ENCODE measurements around the gene KIAA1671. TPM values are rescaled to one million over a fixed set of nuclear protein-coding genes. Genes with fewer than 3 reads are reported as not detected.

The KIAA1671 gene
- total RNA-seq, 3 donors from 2014 or later, result 9.8 to 62.8 (median 36.4) TPM

DNA sequence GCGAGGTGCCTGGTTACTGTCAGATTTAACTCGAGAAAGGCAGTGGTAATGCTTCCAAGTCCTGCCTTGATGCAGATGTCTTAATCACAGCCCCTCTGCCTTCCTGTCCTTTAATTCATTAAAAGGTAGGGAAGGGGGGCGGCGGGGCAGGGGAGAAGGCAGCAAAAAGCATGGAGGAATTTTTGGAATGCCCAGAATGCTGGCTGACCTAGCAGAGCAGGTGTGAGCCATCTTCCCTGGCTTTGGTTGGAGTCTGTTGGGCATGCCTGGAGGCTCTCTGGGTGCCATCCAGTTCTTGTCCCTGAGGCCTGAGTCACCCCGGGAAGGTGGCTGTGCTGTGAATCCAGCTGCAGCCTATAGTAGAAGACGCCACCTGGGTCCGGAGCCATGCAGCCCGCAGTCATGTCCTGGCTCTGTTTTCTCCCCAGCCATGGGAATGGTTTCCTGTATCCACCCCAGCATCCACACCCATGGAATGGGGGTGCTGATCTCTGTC, 15.6 kb downstream of the KIAA1671 start:
- TF ChIP-seq POLR2AphosphoS5 (IDR thresholded peaks at IDR 0.05), result peak; percentile 13 to 34 (median 15)
- TF ChIP-seq, protein P1, sequence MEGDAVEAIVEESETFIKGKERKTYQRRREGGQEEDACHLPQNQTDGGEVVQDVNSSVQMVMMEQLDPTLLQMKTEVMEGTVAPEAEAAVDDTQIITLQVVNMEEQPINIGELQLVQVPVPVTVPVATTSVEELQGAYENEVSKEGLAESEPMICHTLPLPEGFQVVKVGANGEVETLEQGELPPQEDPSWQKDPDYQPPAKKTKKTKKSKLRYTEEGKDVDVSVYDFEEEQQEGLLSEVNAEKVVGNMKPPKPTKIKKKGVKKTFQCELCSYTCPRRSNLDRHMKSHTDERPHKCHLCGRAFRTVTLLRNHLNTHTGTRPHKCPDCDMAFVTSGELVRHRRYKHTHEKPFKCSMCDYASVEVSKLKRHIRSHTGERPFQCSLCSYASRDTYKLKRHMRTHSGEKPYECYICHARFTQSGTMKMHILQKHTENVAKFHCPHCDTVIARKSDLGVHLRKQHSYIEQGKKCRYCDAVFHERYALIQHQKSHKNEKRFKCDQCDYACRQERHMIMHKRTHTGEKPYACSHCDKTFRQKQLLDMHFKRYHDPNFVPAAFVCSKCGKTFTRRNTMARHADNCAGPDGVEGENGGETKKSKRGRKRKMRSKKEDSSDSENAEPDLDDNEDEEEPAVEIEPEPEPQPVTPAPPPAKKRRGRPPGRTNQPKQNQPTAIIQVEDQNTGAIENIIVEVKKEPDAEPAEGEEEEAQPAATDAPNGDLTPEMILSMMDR (IDR thresholded peaks at IDR 0.05), result no peak
- H3K4me1 ChIP-seq, result peaks cover 0 to 30% of the 10 kb centered on the region in 2 donors
- no peaks in the 10 kb centered on the region for H3K36me3 ChIP-seq
- intact Hi-C loops (cut with DNase I; ENCODE audit: low total_unique reads), result loop anchor here (1.0 kb wide), 1 partner anchor 27 kb away; no protein-coding TSS in a partner anchor
- no peak overlapping the region for H3K4me3 ChIP-seq
- peak; percentile 73 to 82 for DNase-seq (ENCODE audit: low spot score in 2 of 2)
- peak overlapping the region; percentile 70 to 73 for H3K27ac ChIP-seq
- H3K9me3 ChIP-seq, result no peaks in the 10 kb centered on the region
- no peaks in the 10 kb centered on the region for H3K27me3 ChIP-seq

DNA sequence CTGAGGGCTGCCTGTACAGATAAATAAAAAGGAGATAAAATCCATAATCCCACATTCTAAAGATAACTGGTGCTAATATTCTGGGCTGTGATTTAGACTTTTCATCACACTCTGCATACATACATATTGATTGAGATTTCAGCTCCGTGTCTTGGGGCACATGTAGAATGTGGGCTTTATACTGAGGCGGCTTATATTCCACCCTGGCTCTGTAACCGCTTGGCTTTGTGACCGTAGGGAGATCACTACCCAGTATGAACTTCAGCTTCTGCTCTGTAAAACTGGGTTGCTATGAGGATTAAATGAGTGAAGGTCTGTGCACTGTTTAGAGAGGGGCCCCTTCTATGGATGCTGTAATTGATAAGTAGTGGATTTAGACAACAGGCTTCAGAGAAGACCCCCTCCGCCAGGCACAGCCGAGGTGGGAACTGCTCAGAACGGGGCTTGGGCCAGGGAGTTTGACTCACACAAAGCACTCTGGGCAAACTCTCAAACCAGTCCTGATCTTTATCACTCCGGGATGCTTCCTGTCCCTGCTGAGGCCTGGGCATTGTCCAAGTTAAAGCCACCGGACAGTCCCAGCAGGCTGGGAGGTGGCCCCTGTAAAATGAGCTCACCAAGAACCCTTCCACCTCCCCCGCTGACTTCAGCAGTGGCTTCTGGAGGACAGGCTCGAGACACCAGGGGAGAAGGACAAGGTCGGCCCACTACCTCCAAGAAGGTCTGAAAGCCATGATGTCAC, 17.2 kb downstream of the KIAA1671 start:
- Histone ChIP-seq H3K36me3 (no peaks in the 10 kb centered on the region), H3K27ac (peak overlapping the region; percentile 73 to 91), H3K4me1 (peaks cover 0 to 30% of the 10 kb centered on the region in 2 donors), H3K9me3 (no peaks in the 10 kb centered on the region), H3K4me3 (no peak overlapping the region), H3K27me3 (no peaks in the 10 kb centered on the region)
- no peak for TF ChIP-seq POLR2A (IDR thresholded peaks at IDR 0.05)
- TF ChIP-seq, protein P1 (IDR thresholded peaks at IDR 0.05), result no peak
- TF ChIP-seq POLR2AphosphoS5 (IDR thresholded peaks at IDR 0.05), result peak in 1 of 3 donors; percentile 44
- peak; percentile 69 to 72 for DNase-seq (ENCODE audit: low spot score in 2 of 2)
- intact Hi-C loops (cut with DNase I; ENCODE audit: low total_unique reads), result no loop called here

- no peak overlapping the region for H3K4me3 ChIP-seq
- DNase-seq (ENCODE audit: low spot score in 2 of 2), result no peak
- no peaks in the 10 kb centered on the region for H3K9me3 ChIP-seq
- TF ChIP-seq POLR2A (IDR thresholded peaks at IDR 0.05), result no peak
- TF ChIP-seq POLR2AphosphoS5 (IDR thresholded peaks at IDR 0.05), result no peak
- TF ChIP-seq, protein P1 (IDR thresholded peaks at IDR 0.05), result no peak
- H3K27me3 ChIP-seq, result no peaks in the 10 kb centered on the region
- H3K4me1 ChIP-seq, result peaks cover 8 to 28% of the 10 kb centered on the region in 2 donors
- no peak overlapping the region for H3K27ac ChIP-seq
- intact Hi-C loops (cut with DNase I; ENCODE audit: low total_unique reads), result no loop called here
- no peaks in the 10 kb centered on the region for H3K36me3 ChIP-seq
Observed at GRCh38 chr22:24972369-24972768, 19.9 kb downstream of the KIAA1671 start.

DNA sequence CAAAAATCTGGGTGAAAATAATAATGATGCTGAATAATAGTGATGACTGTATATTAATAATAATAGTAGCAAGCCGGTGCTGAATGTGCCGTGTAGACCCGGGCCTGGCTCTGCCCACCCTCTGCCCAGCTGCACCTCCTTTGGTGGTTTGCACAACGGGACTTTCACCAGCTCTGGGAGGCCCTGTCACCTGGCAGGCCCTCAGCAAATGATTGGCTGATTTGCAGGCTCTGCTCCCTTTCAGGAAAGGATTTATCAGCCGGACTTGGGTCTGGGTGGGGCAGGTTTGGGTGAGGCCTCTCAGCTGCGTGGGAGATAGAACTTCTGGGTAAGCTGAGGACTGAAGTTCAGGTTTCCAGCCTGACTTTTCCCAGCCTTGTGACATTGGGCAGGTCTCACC, 21.4 kb downstream of the KIAA1671 start:
- TF ChIP-seq POLR2AphosphoS5 (IDR thresholded peaks at IDR 0.05) (no peak), POLR2A (IDR thresholded peaks at IDR 0.05) (no peak)
- TF ChIP-seq, protein P1 (IDR thresholded peaks at IDR 0.05), result no peak
- Histone ChIP-seq H3K9me3 (no peaks in the 10 kb centered on the region), H3K36me3 (no peaks in the 10 kb centered on the region), H3K4me1 (peaks cover 8 to 20% of the 10 kb centered on the region in 2 donors), H3K27ac (no peak overlapping the region), H3K27me3 (no peaks in the 10 kb centered on the region), H3K4me3 (no peak overlapping the region)
- DNase-seq (ENCODE audit: low spot score in 2 of 2), result no peak
- intact Hi-C loops (cut with DNase I; ENCODE audit: low total_unique reads), result no loop called here

DNA sequence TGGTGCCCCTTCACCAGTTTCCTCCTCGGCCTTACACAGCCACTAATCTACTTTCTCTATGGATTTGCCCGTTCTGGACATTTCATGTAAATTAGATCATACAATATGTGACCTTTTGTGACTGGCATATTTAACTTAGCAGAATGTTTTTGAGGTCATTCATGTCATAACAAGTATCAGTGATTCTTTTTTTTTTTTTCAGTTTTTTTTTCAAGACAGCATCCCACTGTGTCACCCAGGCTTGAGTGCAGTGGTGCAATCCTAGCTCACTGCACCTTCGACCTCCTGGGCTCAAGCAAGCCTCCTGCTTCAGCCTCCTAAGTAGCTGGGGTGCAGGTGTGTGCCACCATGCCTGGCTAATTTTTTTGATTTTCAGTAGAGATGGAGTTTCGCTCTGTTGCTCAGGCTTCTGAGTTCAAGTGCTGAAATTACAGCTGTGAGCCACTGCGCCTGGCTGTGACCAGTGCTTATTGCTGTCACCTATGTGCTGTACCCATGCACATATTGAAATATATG, 22.7 kb downstream of the KIAA1671 start:
- H3K27ac ChIP-seq, result no peak overlapping the region
- no peak overlapping the region for H3K4me3 ChIP-seq
- no peak for DNase-seq (ENCODE audit: low spot score in 2 of 2)
- H3K4me1 ChIP-seq, result peaks cover 8 to 13% of the 10 kb centered on the region in 2 donors
- H3K9me3 ChIP-seq, result no peaks in the 10 kb centered on the region
- H3K27me3 ChIP-seq, result no peaks in the 10 kb centered on the region
- no peak for TF ChIP-seq POLR2A (IDR thresholded peaks at IDR 0.05)
- TF ChIP-seq, protein P1 (IDR thresholded peaks at IDR 0.05), result no peak
- TF ChIP-seq POLR2AphosphoS5 (IDR thresholded peaks at IDR 0.05), result no peak
- no peaks in the 10 kb centered on the region for H3K36me3 ChIP-seq
- intact Hi-C loops (cut with DNase I; ENCODE audit: low total_unique reads), result no loop called here

Data from breast epithelium (tissue), 4 donors.